ENCODE measurements around the gene TMC1. TPM values are rescaled to one million over a fixed set of nuclear protein-coding genes. Genes with fewer than 3 reads are reported as not detected.

The TMC1 gene
- total and polyA plus RNA-seq, 10 of the 15 experiments (the other 5 are each of a cell fraction or from before 2014, with no cell fraction given), result 0.06 to 0.94 (median 0.40) TPM; not detected in 1

DNA sequence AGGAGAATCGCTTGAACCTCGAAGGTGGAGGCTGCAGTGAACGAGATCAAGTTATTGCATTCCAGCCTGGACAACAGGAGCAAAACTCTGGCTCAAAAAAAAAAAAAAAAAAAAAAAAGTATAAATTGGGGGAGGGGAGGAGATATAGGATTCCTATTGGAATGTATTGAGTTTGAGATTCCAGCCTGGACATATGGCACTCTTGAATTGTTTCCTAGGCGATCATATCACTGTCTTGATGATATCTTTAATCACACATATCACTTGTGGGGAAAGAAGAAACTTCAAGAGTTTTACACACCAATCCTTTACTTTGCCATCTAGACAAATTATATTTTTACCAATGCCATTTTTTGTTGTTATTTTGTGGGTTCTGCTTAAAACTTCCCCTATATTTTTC lies 42.4 kb downstream of the TMC1 start:
- H4K20me1 ChIP-seq (ENCODE audit: control insufficient read depth, insufficient read depth), result no peaks in the 10 kb centered on the region
- H3K36me3 ChIP-seq (ENCODE audit: control insufficient read depth in 2 of 2, insufficient read depth in 2 of 2, low read length in 1 of 2), result no peaks in the 10 kb centered on the region
- H3K4me1 ChIP-seq (ENCODE audit: control insufficient read depth, insufficient read depth, low read length), result no peaks in the 10 kb centered on the region
- POLR2A ChIA-PET, result no interaction called here
- H3K27me3 ChIP-seq (replicated peaks in 1 of 2; ENCODE audit: control insufficient read depth in 2 of 2, insufficient read depth in 2 of 2, low read length in 1 of 2), result no peaks in the 10 kb centered on the region
- DNase-seq (ENCODE audit: low read depth, low spot score) (no peak), ATAC-seq (no peak), FAIRE-seq (no peak)
- RAD21 ChIA-PET (ENCODE audit: unreplicated experiment), result no interaction called here
- 40% methylated on average over 4 of the region's 4 CpGs for WGBS (ENCODE audit: insufficient coverage, insufficient replicate concordance, low lambda C conversion rate, missing lambda C conversion rate)
- no peak overlapping the region for H3K4me3 ChIP-seq
- no TSS peak for BruUV-seq (replicated peaks)
- intact Hi-C loops (cut with micrococcal nuclease; ENCODE audit: unreplicated experiment), result no loop called here
- SMC1A ChIA-PET (ENCODE audit: uncharacterized antibody, unreplicated experiment), result interaction anchor here (0.6 to 1.8 kb wide), 7 partner anchors 13 to 201 kb away, joined by 3 to 7 read pairs (median 4); no protein-coding TSS in a partner anchor
- no peak overlapping the region for H3K4me2 ChIP-seq (ENCODE audit: control insufficient read depth, insufficient read depth)
- no peak for TF ChIP-seq PML (IDR thresholded peaks at IDR 0.05; ENCODE audit: low read length)
- TF ChIP-seq POLR2AphosphoS5 (IDR thresholded peaks at IDR 0.05; ENCODE audit: low read length), result no peak
- no peak for TF ChIP-seq STAT3 (IDR thresholded peaks at IDR 0.05; ENCODE audit: low read depth, low read length)
- TF ChIP-seq KLF5 (IDR thresholded peaks at IDR 0.05; ENCODE audit: partially characterized antibody), result no peak
- no peak for TF ChIP-seq ATF7 (IDR thresholded peaks at IDR 0.05; ENCODE audit: low read depth)
- TF ChIP-seq, protein P1, sequence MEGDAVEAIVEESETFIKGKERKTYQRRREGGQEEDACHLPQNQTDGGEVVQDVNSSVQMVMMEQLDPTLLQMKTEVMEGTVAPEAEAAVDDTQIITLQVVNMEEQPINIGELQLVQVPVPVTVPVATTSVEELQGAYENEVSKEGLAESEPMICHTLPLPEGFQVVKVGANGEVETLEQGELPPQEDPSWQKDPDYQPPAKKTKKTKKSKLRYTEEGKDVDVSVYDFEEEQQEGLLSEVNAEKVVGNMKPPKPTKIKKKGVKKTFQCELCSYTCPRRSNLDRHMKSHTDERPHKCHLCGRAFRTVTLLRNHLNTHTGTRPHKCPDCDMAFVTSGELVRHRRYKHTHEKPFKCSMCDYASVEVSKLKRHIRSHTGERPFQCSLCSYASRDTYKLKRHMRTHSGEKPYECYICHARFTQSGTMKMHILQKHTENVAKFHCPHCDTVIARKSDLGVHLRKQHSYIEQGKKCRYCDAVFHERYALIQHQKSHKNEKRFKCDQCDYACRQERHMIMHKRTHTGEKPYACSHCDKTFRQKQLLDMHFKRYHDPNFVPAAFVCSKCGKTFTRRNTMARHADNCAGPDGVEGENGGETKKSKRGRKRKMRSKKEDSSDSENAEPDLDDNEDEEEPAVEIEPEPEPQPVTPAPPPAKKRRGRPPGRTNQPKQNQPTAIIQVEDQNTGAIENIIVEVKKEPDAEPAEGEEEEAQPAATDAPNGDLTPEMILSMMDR (IDR thresholded peaks at IDR 0.05 in 2 of 3, conservative IDR thresholded peaks at IDR 0.05 in 1 of 3; ENCODE audit: control insufficient read depth in 2 of 3, extremely low read depth in 1 of 3, insufficient read depth in 1 of 3, low read depth in 3 of 3, low read length in 3 of 3), result no peak
- no peak for TF ChIP-seq RAD51 (IDR thresholded peaks at IDR 0.05)
- TF ChIP-seq, protein P2, sequence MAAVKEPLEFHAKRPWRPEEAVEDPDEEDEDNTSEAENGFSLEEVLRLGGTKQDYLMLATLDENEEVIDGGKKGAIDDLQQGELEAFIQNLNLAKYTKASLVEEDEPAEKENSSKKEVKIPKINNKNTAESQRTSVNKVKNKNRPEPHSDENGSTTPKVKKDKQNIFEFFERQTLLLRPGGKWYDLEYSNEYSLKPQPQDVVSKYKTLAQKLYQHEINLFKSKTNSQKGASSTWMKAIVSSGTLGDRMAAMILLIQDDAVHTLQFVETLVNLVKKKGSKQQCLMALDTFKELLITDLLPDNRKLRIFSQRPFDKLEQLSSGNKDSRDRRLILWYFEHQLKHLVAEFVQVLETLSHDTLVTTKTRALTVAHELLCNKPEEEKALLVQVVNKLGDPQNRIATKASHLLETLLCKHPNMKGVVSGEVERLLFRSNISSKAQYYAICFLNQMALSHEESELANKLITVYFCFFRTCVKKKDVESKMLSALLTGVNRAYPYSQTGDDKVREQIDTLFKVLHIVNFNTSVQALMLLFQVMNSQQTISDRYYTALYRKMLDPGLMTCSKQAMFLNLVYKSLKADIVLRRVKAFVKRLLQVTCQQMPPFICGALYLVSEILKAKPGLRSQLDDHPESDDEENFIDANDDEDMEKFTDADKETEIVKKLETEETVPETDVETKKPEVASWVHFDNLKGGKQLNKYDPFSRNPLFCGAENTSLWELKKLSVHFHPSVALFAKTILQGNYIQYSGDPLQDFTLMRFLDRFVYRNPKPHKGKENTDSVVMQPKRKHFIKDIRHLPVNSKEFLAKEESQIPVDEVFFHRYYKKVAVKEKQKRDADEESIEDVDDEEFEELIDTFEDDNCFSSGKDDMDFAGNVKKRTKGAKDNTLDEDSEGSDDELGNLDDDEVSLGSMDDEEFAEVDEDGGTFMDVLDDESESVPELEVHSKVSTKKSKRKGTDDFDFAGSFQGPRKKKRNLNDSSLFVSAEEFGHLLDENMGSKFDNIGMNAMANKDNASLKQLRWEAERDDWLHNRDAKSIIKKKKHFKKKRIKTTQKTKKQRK (IDR thresholded peaks at IDR 0.05; ENCODE audit: low read depth, low read length), result no peak
- no peak for TF ChIP-seq HCFC1 (IDR thresholded peaks at IDR 0.05; ENCODE audit: low read length)
- TF ChIP-seq JUNB (IDR thresholded peaks at IDR 0.05), result no peak
- no peak for TF ChIP-seq NR2F1 (conservative IDR thresholded peaks at IDR 0.05)
- no peak for TF ChIP-seq MYC (IDR thresholded peaks at IDR 0.05; ENCODE audit: insufficient read depth, insufficient read length, insufficient replicate concordance, low read length, severe bottlenecking)
- TF ChIP-seq, protein P3, sequence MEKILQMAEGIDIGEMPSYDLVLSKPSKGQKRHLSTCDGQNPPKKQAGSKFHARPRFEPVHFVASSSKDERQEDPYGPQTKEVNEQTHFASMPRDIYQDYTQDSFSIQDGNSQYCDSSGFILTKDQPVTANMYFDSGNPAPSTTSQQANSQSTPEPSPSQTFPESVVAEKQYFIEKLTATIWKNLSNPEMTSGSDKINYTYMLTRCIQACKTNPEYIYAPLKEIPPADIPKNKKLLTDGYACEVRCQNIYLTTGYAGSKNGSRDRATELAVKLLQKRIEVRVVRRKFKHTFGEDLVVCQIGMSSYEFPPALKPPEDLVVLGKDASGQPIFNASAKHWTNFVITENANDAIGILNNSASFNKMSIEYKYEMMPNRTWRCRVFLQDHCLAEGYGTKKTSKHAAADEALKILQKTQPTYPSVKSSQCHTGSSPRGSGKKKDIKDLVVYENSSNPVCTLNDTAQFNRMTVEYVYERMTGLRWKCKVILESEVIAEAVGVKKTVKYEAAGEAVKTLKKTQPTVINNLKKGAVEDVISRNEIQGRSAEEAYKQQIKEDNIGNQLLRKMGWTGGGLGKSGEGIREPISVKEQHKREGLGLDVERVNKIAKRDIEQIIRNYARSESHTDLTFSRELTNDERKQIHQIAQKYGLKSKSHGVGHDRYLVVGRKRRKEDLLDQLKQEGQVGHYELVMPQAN (conservative IDR thresholded peaks at IDR 0.05), result no peak
- TF ChIP-seq BMI1 (IDR thresholded peaks at IDR 0.05; ENCODE audit: borderline replicate concordance), result no peak
- TF ChIP-seq, protein P4, sequence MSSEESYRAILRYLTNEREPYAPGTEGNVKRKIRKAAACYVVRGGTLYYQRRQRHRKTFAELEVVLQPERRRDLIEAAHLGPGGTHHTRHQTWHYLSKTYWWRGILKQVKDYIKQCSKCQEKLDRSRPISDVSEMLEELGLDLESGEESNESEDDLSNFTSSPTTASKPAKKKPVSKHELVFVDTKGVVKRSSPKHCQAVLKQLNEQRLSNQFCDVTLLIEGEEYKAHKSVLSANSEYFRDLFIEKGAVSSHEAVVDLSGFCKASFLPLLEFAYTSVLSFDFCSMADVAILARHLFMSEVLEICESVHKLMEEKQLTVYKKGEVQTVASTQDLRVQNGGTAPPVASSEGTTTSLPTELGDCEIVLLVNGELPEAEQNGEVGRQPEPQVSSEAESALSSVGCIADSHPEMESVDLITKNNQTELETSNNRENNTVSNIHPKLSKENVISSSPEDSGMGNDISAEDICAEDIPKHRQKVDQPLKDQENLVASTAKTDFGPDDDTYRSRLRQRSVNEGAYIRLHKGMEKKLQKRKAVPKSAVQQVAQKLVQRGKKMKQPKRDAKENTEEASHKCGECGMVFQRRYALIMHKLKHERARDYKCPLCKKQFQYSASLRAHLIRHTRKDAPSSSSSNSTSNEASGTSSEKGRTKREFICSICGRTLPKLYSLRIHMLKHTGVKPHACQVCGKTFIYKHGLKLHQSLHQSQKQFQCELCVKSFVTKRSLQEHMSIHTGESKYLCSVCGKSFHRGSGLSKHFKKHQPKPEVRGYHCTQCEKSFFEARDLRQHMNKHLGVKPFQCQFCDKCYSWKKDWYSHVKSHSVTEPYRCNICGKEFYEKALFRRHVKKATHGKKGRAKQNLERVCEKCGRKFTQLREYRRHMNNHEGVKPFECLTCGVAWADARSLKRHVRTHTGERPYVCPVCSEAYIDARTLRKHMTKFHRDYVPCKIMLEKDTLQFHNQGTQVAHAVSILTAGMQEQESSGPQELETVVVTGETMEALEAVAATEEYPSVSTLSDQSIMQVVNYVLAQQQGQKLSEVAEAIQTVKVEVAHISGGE (CRISPR knock-in tag; IDR thresholded peaks at IDR 0.05), result no peak
- H3K27ac ChIP-seq (ENCODE audit: control insufficient read depth, insufficient read depth), result no peak overlapping the region
- CTCF ChIA-PET, result interaction anchor here (0.8 to 1.3 kb wide), 3 partner anchors 11 to 17 kb away, joined by 3 to 4 read pairs (median 3); no protein-coding TSS in a partner anchor
- no peak overlapping the region for H3K9ac ChIP-seq (ENCODE audit: control insufficient read depth, insufficient read depth, low read length)
- no peaks in the 10 kb centered on the region for H3K9me3 ChIP-seq (replicated peaks; ENCODE audit: control insufficient read depth, insufficient read depth, low read length)
- H2AFZ ChIP-seq (ENCODE audit: control insufficient read depth, low read depth, low read length), result no peak overlapping the region
- in situ Hi-C loops (cut with MboI), result no loop called here
- H3K79me2 ChIP-seq (ENCODE audit: control insufficient read depth, insufficient read depth, low read length), result no peaks in the 10 kb centered on the region

Measured in GM12878 (cell line).